HG02798 (cell line): ENCODE results near the gene EEF1AKMT2.

ENCODE experiments used
- ATAC-seq: cut with Tn5 transposase; IDR thresholded peaks from one replicate; pipeline ENCODE4 v1.9.1; 2021; ENCODE audit warnings: mild to moderate bottlenecking; ENCODE audit not compliant: unreplicated experiment, poor library complexity

Gene EEF1AKMT2

GRCh38 chr10:124739119-124739921 is 52.4 kb downstream of the EEF1AKMT2 start:
- no peak for ATAC-seq

GRCh38 chr10:124738441-124738840 is 53.2 kb downstream of the EEF1AKMT2 start:
- no peak for ATAC-seq

GRCh38 chr10:124737708-124738107 is 54.0 kb downstream of the EEF1AKMT2 start:
- ATAC-seq, result no peak

- ATAC-seq, result no peak
These were observed 54.5 kb downstream of the EEF1AKMT2 start for GRCh38 chr10:124737221-124737620.

- no peak for ATAC-seq
These were observed 55.1 kb downstream of the EEF1AKMT2 start for GRCh38 chr10:124736491-124737136.

- ATAC-seq, result no peak
These were observed 56.0 kb downstream of the EEF1AKMT2 start for GRCh38 chr10:124735491-124736286.

GRCh38 chr10:124734311-124735166 is 57.1 kb downstream of the EEF1AKMT2 start:
- no peak for ATAC-seq

- no peak for ATAC-seq
These were observed 58.0 kb downstream of the EEF1AKMT2 start for GRCh38 chr10:124733571-124734245.

- peak; percentile 71 for ATAC-seq
These were observed 58.6 kb downstream of the EEF1AKMT2 start for GRCh38 chr10:124732931-124733570.

- no peak for ATAC-seq
These were observed 60.1 kb downstream of the EEF1AKMT2 start for GRCh38 chr10:124731551-124731950.

- no peak for ATAC-seq
These were observed 60.9 kb downstream of the EEF1AKMT2 start for GRCh38 chr10:124730790-124731189.

- no peak for ATAC-seq
These were observed 62.6 kb downstream of the EEF1AKMT2 start for GRCh38 chr10:124728830-124729661.

- no peak for ATAC-seq
These were observed 63.4 kb downstream of the EEF1AKMT2 start for GRCh38 chr10:124728071-124728829.

- ATAC-seq, result no peak
These were observed 64.2 kb downstream of the EEF1AKMT2 start for GRCh38 chr10:124727361-124727960.

GRCh38 chr10:124725791-124726190 is 65.9 kb downstream of the EEF1AKMT2 start:
- no peak for ATAC-seq

- no peak for ATAC-seq
These were observed 66.5 kb downstream of the EEF1AKMT2 start for GRCh38 chr10:124725171-124725631.
